Lower leg skin (tissue), 3 donors: ENCODE data around the gene PGBD5.

Experiments
- POLR2A ChIP-seq, 2 donors: fragments of 450-650 bp; IDR thresholded peaks; one replicate each; pipeline ENCODE4 v1.6.1; 2016 to 2017; ENCODE audit warnings: antibody characterized with exemption in 2 of 2, mild to moderate bottlenecking in 1 of 2, moderate library complexity in 1 of 2
- TF ChIP-seq, protein P1 (sequence below), 3 donors: fragments of 450-650 bp; IDR thresholded peaks; one replicate each; pipeline ENCODE4 v1.5.1; 2016; ENCODE audit warnings: antibody characterized with exemption in 3 of 3, mild to moderate bottlenecking in 3 of 3, moderate library complexity in 2 of 3

- TF ChIP-seq, protein P1, sequence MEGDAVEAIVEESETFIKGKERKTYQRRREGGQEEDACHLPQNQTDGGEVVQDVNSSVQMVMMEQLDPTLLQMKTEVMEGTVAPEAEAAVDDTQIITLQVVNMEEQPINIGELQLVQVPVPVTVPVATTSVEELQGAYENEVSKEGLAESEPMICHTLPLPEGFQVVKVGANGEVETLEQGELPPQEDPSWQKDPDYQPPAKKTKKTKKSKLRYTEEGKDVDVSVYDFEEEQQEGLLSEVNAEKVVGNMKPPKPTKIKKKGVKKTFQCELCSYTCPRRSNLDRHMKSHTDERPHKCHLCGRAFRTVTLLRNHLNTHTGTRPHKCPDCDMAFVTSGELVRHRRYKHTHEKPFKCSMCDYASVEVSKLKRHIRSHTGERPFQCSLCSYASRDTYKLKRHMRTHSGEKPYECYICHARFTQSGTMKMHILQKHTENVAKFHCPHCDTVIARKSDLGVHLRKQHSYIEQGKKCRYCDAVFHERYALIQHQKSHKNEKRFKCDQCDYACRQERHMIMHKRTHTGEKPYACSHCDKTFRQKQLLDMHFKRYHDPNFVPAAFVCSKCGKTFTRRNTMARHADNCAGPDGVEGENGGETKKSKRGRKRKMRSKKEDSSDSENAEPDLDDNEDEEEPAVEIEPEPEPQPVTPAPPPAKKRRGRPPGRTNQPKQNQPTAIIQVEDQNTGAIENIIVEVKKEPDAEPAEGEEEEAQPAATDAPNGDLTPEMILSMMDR (IDR thresholded peaks at IDR 0.05): no peak
- TF ChIP-seq POLR2A (IDR thresholded peaks at IDR 0.05): no peak
Measured at GRCh38 chr1:230469271-230469670, 43.1 kb upstream of the PGBD5 start.
